Motor neuron (in vitro differentiated cells): ENCODE measurements around the gene KDM2A. TPM values are rescaled to one million over a fixed set of nuclear protein-coding genes. Genes with fewer than 3 reads are reported as not detected.
A peak's percentile ranks its signal among the peaks of the same experiment; 100 is the strongest.
"Not testable (repeated sequence)": the region's sequence is repeated elsewhere in the genome, so short reads cannot be mapped to it uniquely, and the experiment has no call there.

Experiments
- ATAC-seq, 8 experiments: fragments of 200-7000 bp; cut with Tn5 transposase; replicated peaks in 6 of 8; 2 replicates each; pipeline ENCODE4 v1.8.0; 2021; ENCODE audit warnings: mild to moderate bottlenecking in 8 of 8, moderate library complexity in 8 of 8
- H3K27ac ChIP-seq, 2 donors: fragments of 250-450 bp; sonication (Bioruptor Pico); 2 replicates each; pipeline ENCODE4 v1.9.0; 2021; ENCODE audit warnings: antibody characterized with exemption in 2 of 2, mild to moderate bottlenecking in 2 of 2, moderate library complexity in 1 of 2
- H3K4me1 ChIP-seq, 2 donors: fragments of 250-450 bp; sonication (Bioruptor Pico); replicated peaks in 1 of 2; 2 replicates each; pipeline ENCODE4 v1.6.1; 2021; ENCODE audit warnings: antibody characterized with exemption in 2 of 2, mild to moderate bottlenecking in 2 of 2, moderate library complexity in 1 of 2
- H3K4me3 ChIP-seq, 5 donors: fragments of 250-450 bp; sonication (Bioruptor Pico); 2 replicates each; pipeline ENCODE4 v1.9.0; 2021; ENCODE audit warnings: antibody characterized with exemption in 5 of 5, mild to moderate bottlenecking in 5 of 5, moderate library complexity in 4 of 5
- WGBS, 10 experiments: fragments of 450-650 bp; shearing (Covaris generic); methylation state at CpG; one replicate each; pipeline ENCODE4 v1.0.0; 2022; 5-methylcytosine and 5-hydroxymethylcytosine counted together
- in situ Hi-C, 9 experiments: fragments of 400-800 bp; cut with MboI; loops; one replicate each; pipeline ENCODE4 v1.15.0; 2021; ENCODE audit warnings: low sequenced_read_pairs in 9 of 9, low pct_unique_long_range_greater_than_20kb in 2 of 9; ENCODE audit not compliant: unreplicated experiment in 9 of 9
- total RNA-seq, 8 experiments: library from RNA; unstranded; fragments of 300-600 nt; gene quantifications; 2 replicates each; pipeline versions ENCODE4 v1.2.3 to v1.2.4, GENCODE V29; 2022

The KDM2A gene
- total RNA-seq, 8 experiments from 2014 or later = 20.5 to 83.0 (median 33.9) TPM

DNA sequence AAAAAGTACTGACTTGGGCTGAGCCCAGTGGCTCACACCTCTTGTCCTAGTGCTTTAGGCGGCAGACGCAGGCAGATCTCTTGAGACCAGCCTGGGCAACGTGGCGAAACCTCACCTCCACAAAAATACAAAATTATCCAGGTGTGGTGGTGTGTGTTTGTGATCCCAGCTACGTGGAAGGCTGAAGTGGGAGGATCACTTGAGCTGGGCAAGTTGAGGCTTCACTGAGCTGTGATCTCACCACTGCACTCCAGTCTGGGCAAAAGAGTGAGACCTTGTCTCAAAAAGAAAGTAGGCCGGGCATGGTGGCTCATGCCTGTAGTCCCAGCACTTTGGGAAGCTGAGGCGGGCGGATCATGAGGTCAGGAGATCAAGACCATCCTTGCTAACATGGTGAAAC lies 115.5 kb downstream of the KDM2A start:
- in situ Hi-C loops, ATAC-seq, H3K27ac ChIP-seq, H3K4me3 ChIP-seq, H3K4me1 ChIP-seq: not testable (repeated sequence)
- 87 to 100% (median 93%) methylated on average over 1 to 7 of the region's 8 CpGs; no CpG with 5 or more reads in 3 of the 10 experiments for WGBS, 10 experiments

DNA sequence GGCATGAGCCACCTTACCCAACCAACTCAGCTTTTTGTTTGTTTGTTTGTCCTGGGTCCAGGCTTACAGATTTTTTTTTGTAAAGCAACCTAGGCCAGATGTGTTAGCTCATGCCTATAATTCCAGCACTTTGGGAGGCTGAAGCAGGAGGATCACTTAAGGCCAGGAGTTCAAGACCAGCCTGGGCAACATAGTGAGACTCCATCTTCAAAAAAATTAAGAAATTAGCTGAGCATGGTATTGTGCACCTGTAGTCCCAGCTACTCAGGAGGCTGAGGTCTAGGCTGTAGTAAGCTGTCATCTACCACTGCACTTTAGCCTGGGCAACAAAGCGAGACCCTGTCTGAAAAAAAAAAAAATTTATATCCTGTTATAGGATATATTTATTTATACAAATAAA lies 118.5 kb downstream of the KDM2A start:
- Histone ChIP-seq H3K4me3 (no peak overlapping the region), H3K27ac (no peak overlapping the region), H3K4me1 (peaks cover 15 to 24% of the 10 kb centered on the region in 2 donors)
- in situ Hi-C loops = no loop called here
- no peak for ATAC-seq
- WGBS, 10 experiments = 89 to 100% (median 100%) methylated on average over 1 of the region's 1 CpG; no CpG with 5 or more reads in 3 of the 10 experiments

DNA sequence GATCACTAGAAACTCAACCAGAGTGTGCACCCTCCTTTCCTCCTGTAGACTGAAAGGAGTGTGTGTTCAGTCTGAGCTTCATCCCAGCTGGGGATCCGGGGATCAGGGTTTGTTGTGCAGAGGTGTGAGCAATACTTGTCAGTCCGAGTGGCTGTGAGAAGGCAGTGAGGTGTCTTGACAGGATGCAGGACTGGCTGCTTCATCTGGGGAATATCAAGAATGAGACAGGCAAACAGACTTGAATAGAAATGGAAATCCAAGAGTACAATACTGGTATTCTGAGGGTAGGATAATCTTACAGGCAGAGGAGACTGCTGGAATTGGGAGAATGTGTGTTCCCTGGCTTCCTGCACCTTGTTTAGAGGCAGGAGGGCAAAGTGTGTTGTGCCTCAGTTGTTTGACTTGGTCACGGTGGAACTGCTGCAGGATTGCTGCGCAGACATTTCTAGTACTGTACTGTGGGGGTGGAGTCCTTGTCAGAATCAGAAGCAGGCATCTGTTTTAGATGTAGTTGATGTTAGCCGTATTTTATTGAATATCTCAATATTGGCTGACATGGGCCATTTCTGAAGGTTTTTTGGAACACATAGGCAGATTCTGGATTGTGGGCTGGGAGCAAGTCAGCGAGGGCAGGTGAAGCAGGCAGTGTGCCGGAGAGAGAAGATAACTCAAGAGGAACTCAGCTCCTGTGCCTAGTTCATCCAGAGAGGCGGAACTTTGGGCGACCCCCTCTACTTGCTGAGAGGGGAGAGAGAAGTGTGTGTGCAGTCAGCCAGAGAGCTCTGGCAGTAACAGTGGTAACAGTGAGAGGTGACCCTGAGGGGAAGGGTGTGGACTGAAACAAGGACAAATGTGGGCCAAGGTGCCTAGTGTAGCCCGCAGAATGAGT lies 120.1 kb downstream of the KDM2A start:
- 0 to 48% (median 14%) methylated on average over 1 to 8 of the region's 10 CpGs; no CpG with 5 or more reads in 2 of the 10 experiments for WGBS, 10 experiments
- Histone ChIP-seq H3K4me3 (peak overlapping the region; percentile 7 to 70 (median 23)), H3K4me1 (peaks cover 19 to 32% of the 10 kb centered on the region in 2 donors), H3K27ac (peak overlapping the region; percentile 26 to 66)
- ATAC-seq = peak in 3 of 8 experiments; percentile 0
- in situ Hi-C loops = no loop called here

- H3K4me1 ChIP-seq = peaks cover 19 to 32% of the 10 kb centered on the region in 2 donors
- in situ Hi-C loops = no loop called here
- 0 to 2% (median 0%) methylated on average over 1 to 13 of the region's 31 CpGs; no CpG with 5 or more reads in 2 of the 10 experiments for WGBS, 10 experiments
- H3K4me3 ChIP-seq = peak overlapping the region; percentile 54 to 85 (median 70)
- peak overlapping the region; percentile 96 to 97 for H3K27ac ChIP-seq
- ATAC-seq = peak; percentile 76 to 97 (median 96)
Observed at GRCh38 chr11:67239783-67240575, 120.9 kb downstream of the KDM2A start.

DNA sequence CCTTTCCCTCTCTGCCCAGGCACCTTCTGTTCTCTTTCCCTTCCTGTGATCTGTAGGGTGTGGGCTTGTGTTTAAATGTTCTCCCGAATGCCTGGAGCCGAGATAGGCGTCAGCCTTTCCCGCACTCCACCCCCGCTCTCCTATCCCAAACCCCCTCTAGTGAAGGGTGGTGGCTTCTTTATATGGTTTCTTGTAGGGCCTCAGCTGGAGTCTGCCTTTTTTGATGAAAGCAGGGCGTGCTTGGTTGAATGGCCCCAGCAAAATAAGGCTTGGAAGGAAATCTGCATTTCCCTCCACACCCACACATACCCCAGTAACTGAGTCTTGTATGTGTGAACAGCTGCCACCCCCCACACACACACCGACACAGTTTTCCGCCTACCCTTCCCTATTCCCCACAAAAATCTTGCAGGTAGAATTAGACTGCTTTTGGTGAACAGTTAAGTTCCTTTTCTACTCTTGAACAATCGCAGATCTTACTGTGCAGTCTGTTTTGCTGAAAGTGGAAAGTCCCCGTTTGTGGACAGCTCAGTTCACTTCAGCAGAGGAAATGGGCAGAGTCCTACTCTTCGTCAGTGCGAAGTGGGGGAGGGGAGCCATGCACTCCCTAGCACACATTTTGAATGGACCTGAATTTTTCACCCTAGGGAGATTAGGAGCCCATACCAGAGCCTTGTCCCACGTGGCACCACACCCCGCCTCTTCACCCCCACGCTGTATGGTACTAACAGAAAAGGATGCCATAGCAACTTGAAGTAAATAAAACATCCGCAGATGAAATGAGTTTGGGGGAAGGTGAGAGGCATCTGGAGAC lies 121.7 kb downstream of the KDM2A start:
- peaks cover 19 to 32% of the 10 kb centered on the region in 2 donors for H3K4me1 ChIP-seq
- peak overlapping the region; percentile 54 to 85 (median 70) for H3K4me3 ChIP-seq
- H3K27ac ChIP-seq = peak overlapping the region; percentile 96 to 97
- WGBS, 10 experiments = 0 to 5% (median 0%) methylated on average over 1 to 6 of the region's 16 CpGs; no CpG with 5 or more reads in 3 of the 10 experiments
- in situ Hi-C loops = no loop called here
- ATAC-seq = peak in 3 of 8 experiments; percentile 42 to 58 (median 43)

- WGBS, 10 experiments = 60 to 100% (median 90%) methylated on average over 1 of the region's 1 CpG; no CpG with 5 or more reads in 6 of the 10 experiments
- in situ Hi-C loops = no loop called here
- Histone ChIP-seq H3K4me3 (peak overlapping the region in 2 of 5 donors; percentile 58 to 70), H3K27ac (no peak overlapping the region), H3K4me1 (peaks cover 19 to 32% of the 10 kb centered on the region in 2 donors)
- ATAC-seq = no peak
Observed at GRCh38 chr11:67242548-67242947, 123.5 kb downstream of the KDM2A start.

- H3K27ac ChIP-seq = no peak overlapping the region
- WGBS, 10 experiments = 50 to 100% (median 100%) methylated on average over 1 to 2 of the region's 2 CpGs; no CpG with 5 or more reads in 1 of the 10 experiments
- H3K4me3 ChIP-seq = no peak overlapping the region
- no peak for ATAC-seq
- in situ Hi-C loops = no loop called here
- H3K4me1 ChIP-seq = peaks cover 19 to 32% of the 10 kb centered on the region in 2 donors
Observed at GRCh38 chr11:67243051-67243450, 124.0 kb downstream of the KDM2A start.

DNA sequence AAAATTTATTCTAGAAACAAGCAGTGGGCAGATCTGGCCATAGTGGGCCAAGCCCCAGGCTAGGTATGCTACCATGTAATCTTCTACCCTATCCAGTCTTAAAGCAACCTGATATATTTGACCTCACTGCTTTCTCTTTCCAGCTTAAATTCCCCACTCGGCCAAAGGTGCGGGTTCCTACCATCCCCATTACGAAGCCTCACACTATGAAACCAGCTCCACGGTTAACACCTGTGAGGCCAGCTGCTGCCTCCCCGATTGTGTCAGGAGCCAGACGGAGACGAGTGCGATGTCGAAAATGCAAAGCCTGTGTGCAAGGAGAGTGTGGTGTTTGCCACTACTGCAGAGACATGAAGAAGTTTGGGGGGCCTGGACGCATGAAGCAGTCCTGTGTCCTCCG lies 126.0 kb downstream of the KDM2A start:
- no peak overlapping the region for H3K27ac ChIP-seq
- in situ Hi-C loops = no loop called here
- ATAC-seq = no peak
- H3K4me1 ChIP-seq = peaks cover 12 to 22% of the 10 kb centered on the region in 2 donors
- 86 to 100% (median 96%) methylated on average over 2 to 7 of the region's 11 CpGs; no CpG with 5 or more reads in 2 of the 10 experiments for WGBS, 10 experiments
- no peak overlapping the region for H3K4me3 ChIP-seq

- whole genome bisulfite sequencing, 10 experiments = 75 to 100% (median 92%) methylated on average over 1 to 5 of the region's 5 CpGs; no CpG with 5 or more reads in 1 of the 10 experiments
- ATAC-seq = no peak
- in situ Hi-C loops = no loop called here
- Histone ChIP-seq H3K4me1 (peaks cover 0 to 3% of the 10 kb centered on the region in 2 donors), H3K4me3 (no peak overlapping the region), H3K27ac (no peak overlapping the region)
Observed at GRCh38 chr11:67247946-67248550, 129.0 kb downstream of the KDM2A start.

- Histone ChIP-seq H3K4me3 (no peak overlapping the region), H3K4me1 (no peaks in the 10 kb centered on the region), H3K27ac (no peak overlapping the region)
- in situ Hi-C loops = no loop called here
- peak in 2 of 8 experiments; percentile 14 to 22 for ATAC-seq
Observed at GRCh38 chr11:67248653-67249052, 129.6 kb downstream of the KDM2A start.

DNA sequence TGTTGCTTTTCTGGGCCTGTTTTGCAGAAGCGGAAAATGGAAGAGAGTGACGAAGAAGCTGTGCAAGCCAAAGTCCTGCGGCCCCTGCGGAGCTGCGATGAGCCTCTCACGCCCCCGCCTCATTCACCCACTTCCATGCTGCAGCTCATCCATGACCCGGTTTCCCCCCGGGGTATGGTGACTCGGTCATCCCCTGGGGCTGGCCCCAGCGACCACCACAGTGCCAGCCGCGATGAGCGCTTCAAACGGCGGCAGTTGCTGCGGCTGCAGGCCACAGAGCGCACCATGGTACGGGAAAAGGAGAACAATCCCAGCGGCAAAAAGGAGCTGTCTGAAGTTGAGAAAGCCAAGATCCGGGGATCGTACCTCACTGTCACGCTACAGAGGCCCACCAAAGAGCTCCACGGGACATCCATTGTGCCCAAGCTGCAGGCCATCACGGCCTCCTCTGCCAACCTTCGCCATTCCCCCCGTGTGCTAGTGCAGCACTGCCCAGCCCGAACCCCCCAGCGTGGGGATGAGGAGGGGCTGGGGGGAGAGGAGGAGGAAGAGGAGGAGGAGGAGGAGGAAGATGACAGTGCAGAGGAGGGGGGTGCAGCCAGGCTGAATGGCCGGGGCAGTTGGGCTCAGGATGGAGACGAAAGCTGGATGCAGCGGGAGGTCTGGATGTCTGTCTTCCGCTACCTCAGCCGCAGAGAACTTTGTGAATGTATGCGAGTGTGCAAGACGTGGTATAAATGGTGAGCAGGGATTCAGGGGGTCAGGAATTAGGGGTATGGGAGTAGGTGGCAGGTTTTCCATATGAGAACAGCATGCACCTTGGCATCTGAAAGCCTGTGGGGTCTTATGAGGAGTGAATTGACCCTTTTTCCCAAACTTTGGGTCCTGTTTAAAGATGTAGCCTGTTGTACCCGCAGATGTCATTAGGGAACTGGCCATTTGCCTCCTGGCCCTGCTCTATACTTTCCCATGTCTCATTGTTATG lies 131.3 kb downstream of the KDM2A start:
- Histone ChIP-seq H3K4me3 (no peak overlapping the region), H3K4me1 (no peaks in the 10 kb centered on the region), H3K27ac (no peak overlapping the region)
- WGBS, 10 experiments = 81 to 100% (median 98%) methylated on average over 1 to 14 of the region's 37 CpGs; no CpG with 5 or more reads in 4 of the 10 experiments
- in situ Hi-C loops = no loop called here
- ATAC-seq = peak in 4 of 8 experiments; percentile 15 to 39 (median 17)
